ENCODE data around the gene MAN1C1.

MAN1C1 gene

GRCh38 chr1:25768999-25769398 lies 152.4 kb downstream of the MAN1C1 start:
- H3K79me2 ChIP-seq (ENCODE audit: insufficient read depth, low read length) = no peaks in the 10 kb centered on the region
- peaks cover 39% of the 10 kb centered on the region for H4K20me1 ChIP-seq (ENCODE audit: insufficient read depth, low read length)
- ATAC-seq (ENCODE audit: insufficient read depth, low read depth) (no peak), DNase-seq (no peak)
- H3K27me3 ChIP-seq (ENCODE audit: insufficient read depth, low read length, poor library complexity) = peaks cover 30% of the 10 kb centered on the region
- H3K27ac ChIP-seq (ENCODE audit: low read length) = no peak overlapping the region
- H3K9me3 ChIP-seq (ENCODE audit: insufficient read depth, low read length, severe bottlenecking) = no peaks in the 10 kb centered on the region
- TF ChIP-seq CTCF (IDR thresholded peaks at IDR 0.05; ENCODE audit: borderline replicate concordance, extremely low read depth, low read length, poor library complexity, severe bottlenecking) (no peak), EZH2 (IDR thresholded peaks at IDR 0.05; ENCODE audit: borderline replicate concordance, low read depth, low read length, severe bottlenecking) (no peak)
- H3K4me1 ChIP-seq (ENCODE audit: insufficient read depth, low read length) = peaks cover 4% of the 10 kb centered on the region
- H3K36me3 ChIP-seq (ENCODE audit: insufficient read depth, low read length) = no peaks in the 10 kb centered on the region
- H3K9ac ChIP-seq (ENCODE audit: low read depth, low read length) = no peak overlapping the region
- H2AFZ ChIP-seq (ENCODE audit: low read depth, low read length) = no peak overlapping the region
- no peak overlapping the region for H3K4me3 ChIP-seq (ENCODE audit: low read depth in 1 of 2, low read length in 2 of 2)
- H3K4me2 ChIP-seq (ENCODE audit: insufficient read depth, low read length) = no peak overlapping the region

DNA sequence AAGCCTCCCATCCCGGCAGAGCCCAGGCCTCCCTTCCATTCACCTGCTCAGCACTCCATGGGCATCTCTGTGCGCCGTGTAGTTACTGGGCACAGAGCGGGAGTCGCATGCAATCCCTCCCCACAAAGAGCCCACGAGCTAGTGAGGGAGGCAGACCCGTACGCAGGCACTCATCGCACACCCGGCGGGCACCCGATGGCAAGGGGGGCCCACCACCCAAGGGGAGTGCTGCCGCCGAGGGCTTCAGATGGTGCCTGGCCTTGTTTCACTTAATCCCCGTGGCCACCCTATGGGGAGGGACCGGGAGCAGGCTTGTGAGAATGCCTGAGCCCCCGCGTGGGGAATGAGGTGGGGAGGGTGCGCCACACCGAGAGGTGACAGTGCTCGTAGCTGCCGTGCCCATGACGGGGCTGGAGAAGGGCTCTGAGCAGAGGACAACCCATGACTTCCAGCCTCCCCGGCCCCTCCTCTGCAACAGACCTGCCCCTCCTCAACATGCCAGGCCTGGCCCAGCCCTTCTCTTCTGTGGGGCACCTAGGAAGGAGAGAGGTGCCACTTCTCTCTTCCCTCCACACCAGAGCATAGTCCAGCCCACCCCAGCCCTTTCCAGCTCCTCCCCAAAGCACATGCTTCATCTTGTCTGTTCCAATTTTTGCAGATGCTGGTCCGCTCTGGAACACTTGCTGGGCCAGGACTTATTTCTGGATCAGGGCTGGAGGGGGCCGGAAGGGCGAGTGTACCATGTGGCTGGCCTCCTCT lies 153.2 kb downstream of the MAN1C1 start:
- Histone ChIP-seq H3K4me3 (ENCODE audit: low read depth in 1 of 2, low read length in 2 of 2) (no peak overlapping the region), H3K27ac (ENCODE audit: low read length) (no peak overlapping the region), H3K4me2 (ENCODE audit: insufficient read depth, low read length) (no peak overlapping the region), H2AFZ (ENCODE audit: low read depth, low read length) (no peak overlapping the region), H4K20me1 (ENCODE audit: insufficient read depth, low read length) (peaks cover 45% of the 10 kb centered on the region), H3K9me3 (ENCODE audit: insufficient read depth, low read length, severe bottlenecking) (no peaks in the 10 kb centered on the region), H3K27me3 (ENCODE audit: insufficient read depth, low read length, poor library complexity) (peaks cover 30% of the 10 kb centered on the region), H3K79me2 (ENCODE audit: insufficient read depth, low read length) (no peaks in the 10 kb centered on the region), H3K36me3 (ENCODE audit: insufficient read depth, low read length) (no peaks in the 10 kb centered on the region), H3K4me1 (ENCODE audit: insufficient read depth, low read length) (peaks cover 12% of the 10 kb centered on the region), H3K9ac (ENCODE audit: low read depth, low read length) (no peak overlapping the region)
- DNase-seq = no peak
- no peak for ATAC-seq (ENCODE audit: insufficient read depth, low read depth)
- TF ChIP-seq EZH2 (IDR thresholded peaks at IDR 0.05; ENCODE audit: borderline replicate concordance, low read depth, low read length, severe bottlenecking) = no peak
- no peak for TF ChIP-seq CTCF (IDR thresholded peaks at IDR 0.05; ENCODE audit: borderline replicate concordance, extremely low read depth, low read length, poor library complexity, severe bottlenecking)

DNA sequence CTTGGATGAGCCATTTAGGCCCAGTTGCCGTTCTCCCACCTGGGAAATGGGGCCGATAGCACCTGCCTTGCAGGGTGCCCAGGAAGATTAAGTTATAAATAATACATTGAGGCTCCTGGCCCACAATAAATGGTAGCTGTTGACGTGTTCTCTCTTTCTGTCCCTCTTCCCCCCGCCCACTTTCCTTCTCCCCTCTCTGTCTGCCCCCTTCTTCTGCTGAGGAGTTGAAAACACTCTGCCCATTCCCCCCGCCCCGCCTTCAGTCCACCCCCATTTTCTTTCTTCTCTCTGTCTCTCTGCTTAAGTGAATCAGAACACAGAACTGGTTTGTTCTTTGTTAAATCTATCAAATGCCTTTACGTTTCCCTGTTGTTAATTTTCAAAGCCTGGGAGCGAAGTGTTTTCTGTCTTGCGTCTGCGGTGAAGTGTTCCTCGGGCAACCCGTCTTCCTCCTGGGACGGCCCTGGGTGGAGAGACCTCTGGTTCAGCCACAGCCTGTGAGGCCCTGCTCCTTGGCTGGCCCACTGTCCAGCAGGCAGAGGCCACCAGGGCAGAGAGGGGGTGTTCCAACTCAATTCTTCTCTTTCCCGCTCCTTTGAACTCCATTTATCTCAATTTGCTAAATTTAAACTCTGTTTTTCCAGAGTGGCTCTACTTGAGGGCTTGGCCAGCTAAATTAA lies 154.1 kb downstream of the MAN1C1 start:
- H3K4me3 ChIP-seq (ENCODE audit: low read depth in 1 of 2, low read length in 2 of 2) = no peak overlapping the region
- no peaks in the 10 kb centered on the region for H3K36me3 ChIP-seq (ENCODE audit: insufficient read depth, low read length)
- H3K9ac ChIP-seq (ENCODE audit: low read depth, low read length) = no peak overlapping the region
- no peak overlapping the region for H3K27ac ChIP-seq (ENCODE audit: low read length)
- peaks cover 48% of the 10 kb centered on the region for H4K20me1 ChIP-seq (ENCODE audit: insufficient read depth, low read length)
- no peak overlapping the region for H3K4me2 ChIP-seq (ENCODE audit: insufficient read depth, low read length)
- peaks cover 21% of the 10 kb centered on the region for H3K4me1 ChIP-seq (ENCODE audit: insufficient read depth, low read length)
- ATAC-seq (ENCODE audit: insufficient read depth, low read depth) (no peak), DNase-seq (no peak)
- TF ChIP-seq EZH2 (IDR thresholded peaks at IDR 0.05; ENCODE audit: borderline replicate concordance, low read depth, low read length, severe bottlenecking) (no peak), CTCF (IDR thresholded peaks at IDR 0.05; ENCODE audit: borderline replicate concordance, extremely low read depth, low read length, poor library complexity, severe bottlenecking) (no peak)
- H3K9me3 ChIP-seq (ENCODE audit: insufficient read depth, low read length, severe bottlenecking) = no peaks in the 10 kb centered on the region
- no peaks in the 10 kb centered on the region for H3K79me2 ChIP-seq (ENCODE audit: insufficient read depth, low read length)
- H3K27me3 ChIP-seq (ENCODE audit: insufficient read depth, low read length, poor library complexity) = peaks cover 30% of the 10 kb centered on the region
- H2AFZ ChIP-seq (ENCODE audit: low read depth, low read length) = no peak overlapping the region
